ENCODE measurements around the gene SOD1.

The SOD1 gene

GRCh38 chr21:31682620-31683019, 23.1 kb downstream of the SOD1 start:
- DNase-seq (ENCODE audit: low read depth, low spot score), result no peak

GRCh38 chr21:31683029-31683428, 23.5 kb downstream of the SOD1 start:
- DNase-seq (ENCODE audit: low read depth, low spot score), result no peak

- no peak for DNase-seq (ENCODE audit: low read depth, low spot score)
These were observed 25.4 kb downstream of the SOD1 start for GRCh38 chr21:31684918-31685317.

- no peak for DNase-seq (ENCODE audit: low read depth, low spot score)
These were observed 26.9 kb downstream of the SOD1 start for GRCh38 chr21:31686272-31686915.

- no peak for DNase-seq (ENCODE audit: low read depth, low spot score)
These were observed 27.6 kb downstream of the SOD1 start for GRCh38 chr21:31687108-31687507.

- no peak for DNase-seq (ENCODE audit: low read depth, low spot score)
These were observed 29.3 kb downstream of the SOD1 start for GRCh38 chr21:31688603-31689368.

GRCh38 chr21:31693222-31693621, 33.7 kb downstream of the SOD1 start:
- no peak for DNase-seq (ENCODE audit: low read depth, low spot score)

GRCh38 chr21:31696424-31696823, 36.9 kb downstream of the SOD1 start:
- no peak for DNase-seq (ENCODE audit: low read depth, low spot score)

- DNase-seq (ENCODE audit: low read depth, low spot score), result no peak
These were observed 39.0 kb downstream of the SOD1 start for GRCh38 chr21:31698461-31698860.

GRCh38 chr21:31700040-31700439, 40.5 kb downstream of the SOD1 start:
- DNase-seq (ENCODE audit: low read depth, low spot score), result no peak

GRCh38 chr21:31706562-31706961, 47.1 kb downstream of the SOD1 start:
- no peak for DNase-seq (ENCODE audit: low read depth, low spot score)

GRCh38 chr21:31707499-31707898, 48.0 kb downstream of the SOD1 start:
- no peak for DNase-seq (ENCODE audit: low read depth, low spot score)

GRCh38 chr21:31708541-31708940, 49.0 kb downstream of the SOD1 start:
- DNase-seq (ENCODE audit: low read depth, low spot score), result no peak

- no peak for DNase-seq (ENCODE audit: low read depth, low spot score)
These were observed 51.1 kb downstream of the SOD1 start for GRCh38 chr21:31710586-31710985.

GRCh38 chr21:31711326-31711725, 51.8 kb downstream of the SOD1 start:
- no peak for DNase-seq (ENCODE audit: low read depth, low spot score)

- DNase-seq (ENCODE audit: low read depth, low spot score), result no peak
These were observed 52.3 kb downstream of the SOD1 start for GRCh38 chr21:31711745-31712285.

GRCh38 chr21:31713115-31713514, 53.6 kb downstream of the SOD1 start:
- DNase-seq (ENCODE audit: low read depth, low spot score), result no peak

GRCh38 chr21:31713973-31714740, 54.7 kb downstream of the SOD1 start:
- DNase-seq (ENCODE audit: low read depth, low spot score), result no peak

- DNase-seq (ENCODE audit: low read depth, low spot score), result no peak
These were observed 55.4 kb downstream of the SOD1 start for GRCh38 chr21:31714741-31715365.

GRCh38 chr21:31716106-31716505, 56.6 kb downstream of the SOD1 start:
- no peak for DNase-seq (ENCODE audit: low read depth, low spot score)
